ENCODE data around the gene SYK. TPM values are rescaled to one million over a fixed set of nuclear protein-coding genes. Genes with fewer than 3 reads are reported as not detected.

The SYK gene
- total and polyA plus RNA-seq, 2 experiments from 2014 or later = 4.9 to 5.1 TPM

DNA sequence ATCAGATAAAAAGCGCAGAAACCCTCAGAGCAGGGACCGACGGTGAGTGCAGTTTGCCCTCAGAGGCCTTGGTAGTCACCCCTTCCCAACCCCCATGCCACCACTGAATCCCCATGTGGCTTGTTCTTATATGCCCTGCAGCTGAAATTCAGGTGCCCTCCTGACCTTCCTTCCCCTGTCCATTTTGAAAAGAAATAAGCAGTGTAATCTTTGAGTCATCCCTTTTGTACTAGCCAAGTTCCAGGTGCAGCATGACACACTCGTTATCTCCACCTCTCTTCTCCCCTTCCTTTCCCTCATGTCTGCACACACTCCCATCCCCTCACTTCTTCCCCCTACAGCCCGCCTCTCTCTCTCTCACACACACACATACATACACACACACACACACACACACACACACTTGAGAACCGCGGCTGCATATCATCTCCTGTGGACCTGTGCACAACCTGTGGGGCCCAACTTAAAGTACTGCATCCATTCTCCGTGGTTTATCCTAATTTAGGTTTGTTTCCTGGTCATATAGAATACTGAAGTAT, 53.1 kb downstream of the SYK start:
- DNase-seq (ENCODE audit: low spot score) = no peak
- H3K79me2 ChIP-seq = no peaks in the 10 kb centered on the region
- 73% methylated on average over 8 of the region's 8 CpGs for WGBS (ENCODE audit: low lambda C conversion rate, missing lambda C conversion rate)
- no peaks in the 10 kb centered on the region for H3K9me3 ChIP-seq (ENCODE audit: low read depth)
- no peaks in the 10 kb centered on the region for H3K27me3 ChIP-seq
- H3K36me3 ChIP-seq (replicated peaks; ENCODE audit: insufficient read depth, low read depth) = no peaks in the 10 kb centered on the region
- H3K9me2 ChIP-seq (replicated peaks; ENCODE audit: insufficient read depth) = no peaks in the 10 kb centered on the region
- H3K4me1 ChIP-seq (ENCODE audit: insufficient read depth) = no peaks in the 10 kb centered on the region
- TF ChIP-seq, protein P1, sequence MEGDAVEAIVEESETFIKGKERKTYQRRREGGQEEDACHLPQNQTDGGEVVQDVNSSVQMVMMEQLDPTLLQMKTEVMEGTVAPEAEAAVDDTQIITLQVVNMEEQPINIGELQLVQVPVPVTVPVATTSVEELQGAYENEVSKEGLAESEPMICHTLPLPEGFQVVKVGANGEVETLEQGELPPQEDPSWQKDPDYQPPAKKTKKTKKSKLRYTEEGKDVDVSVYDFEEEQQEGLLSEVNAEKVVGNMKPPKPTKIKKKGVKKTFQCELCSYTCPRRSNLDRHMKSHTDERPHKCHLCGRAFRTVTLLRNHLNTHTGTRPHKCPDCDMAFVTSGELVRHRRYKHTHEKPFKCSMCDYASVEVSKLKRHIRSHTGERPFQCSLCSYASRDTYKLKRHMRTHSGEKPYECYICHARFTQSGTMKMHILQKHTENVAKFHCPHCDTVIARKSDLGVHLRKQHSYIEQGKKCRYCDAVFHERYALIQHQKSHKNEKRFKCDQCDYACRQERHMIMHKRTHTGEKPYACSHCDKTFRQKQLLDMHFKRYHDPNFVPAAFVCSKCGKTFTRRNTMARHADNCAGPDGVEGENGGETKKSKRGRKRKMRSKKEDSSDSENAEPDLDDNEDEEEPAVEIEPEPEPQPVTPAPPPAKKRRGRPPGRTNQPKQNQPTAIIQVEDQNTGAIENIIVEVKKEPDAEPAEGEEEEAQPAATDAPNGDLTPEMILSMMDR (IDR thresholded peaks at IDR 0.05; ENCODE audit: poor library complexity) = no peak
- no peak for TF ChIP-seq EZH2phosphoT487 (IDR thresholded peaks at IDR 0.05; ENCODE audit: low read depth, severe bottlenecking, unreplicated experiment)
- no peak for TF ChIP-seq EZH2 (IDR thresholded peaks at IDR 0.05; ENCODE audit: borderline replicate concordance)
- H2AFZ ChIP-seq = no peak overlapping the region
- H3K4me2 ChIP-seq = no peak overlapping the region
- no peak overlapping the region for H3K27ac ChIP-seq
- no peak overlapping the region for H3K4me3 ChIP-seq
- H4K20me1 ChIP-seq (ENCODE audit: insufficient read depth, poor library complexity, severe bottlenecking) = no peaks in the 10 kb centered on the region

DNA sequence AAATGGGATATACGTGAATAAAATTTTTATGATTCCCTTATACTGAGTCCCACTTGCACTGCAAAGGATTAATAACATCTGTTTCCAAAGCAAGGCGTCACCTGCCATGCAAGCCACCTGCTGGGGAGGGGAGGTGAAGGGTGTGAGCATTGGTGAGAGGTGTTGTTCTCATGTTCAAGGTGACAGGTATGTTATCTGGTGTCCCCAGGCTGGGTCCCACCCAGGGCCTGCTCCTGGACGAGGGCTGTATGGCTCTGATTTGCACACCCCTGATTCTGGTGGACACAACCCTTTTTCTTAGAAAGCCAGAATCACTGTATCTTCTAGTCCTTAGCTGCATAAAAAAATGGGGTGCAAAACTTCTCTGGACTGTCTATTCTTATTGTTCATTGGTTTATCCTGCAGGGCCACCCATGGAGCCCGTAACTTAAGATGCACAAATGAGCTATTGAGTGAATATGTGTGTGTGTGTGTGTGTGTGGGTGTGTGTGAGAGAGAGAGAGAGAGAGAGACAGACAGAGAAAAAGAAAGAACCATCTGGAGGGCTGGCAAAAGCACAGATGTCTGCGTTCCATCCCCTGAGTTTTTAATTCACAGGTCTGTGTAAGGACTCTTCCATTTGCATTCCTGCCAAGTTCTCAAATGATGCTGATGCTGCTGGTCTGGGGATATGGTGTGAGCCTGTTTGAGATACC, 53.7 kb downstream of the SYK start:
- WGBS (ENCODE audit: low lambda C conversion rate, missing lambda C conversion rate) = 84% methylated on average over 5 of the region's 5 CpGs
- H3K27me3 ChIP-seq = no peaks in the 10 kb centered on the region
- no peak overlapping the region for H3K27ac ChIP-seq
- no peaks in the 10 kb centered on the region for H4K20me1 ChIP-seq (ENCODE audit: insufficient read depth, poor library complexity, severe bottlenecking)
- no peak overlapping the region for H2AFZ ChIP-seq
- no peaks in the 10 kb centered on the region for H3K4me1 ChIP-seq (ENCODE audit: insufficient read depth)
- H3K4me2 ChIP-seq = no peak overlapping the region
- no peak overlapping the region for H3K4me3 ChIP-seq
- no peaks in the 10 kb centered on the region for H3K9me3 ChIP-seq (ENCODE audit: low read depth)
- no peak for DNase-seq (ENCODE audit: low spot score)
- H3K9me2 ChIP-seq (replicated peaks; ENCODE audit: insufficient read depth) = no peaks in the 10 kb centered on the region
- no peaks in the 10 kb centered on the region for H3K36me3 ChIP-seq (replicated peaks; ENCODE audit: insufficient read depth, low read depth)
- no peaks in the 10 kb centered on the region for H3K79me2 ChIP-seq
- TF ChIP-seq EZH2 (IDR thresholded peaks at IDR 0.05; ENCODE audit: borderline replicate concordance) (no peak), EZH2phosphoT487 (IDR thresholded peaks at IDR 0.05; ENCODE audit: low read depth, severe bottlenecking, unreplicated experiment) (no peak)
- TF ChIP-seq, protein P1 (IDR thresholded peaks at IDR 0.05; ENCODE audit: poor library complexity) = no peak

DNA sequence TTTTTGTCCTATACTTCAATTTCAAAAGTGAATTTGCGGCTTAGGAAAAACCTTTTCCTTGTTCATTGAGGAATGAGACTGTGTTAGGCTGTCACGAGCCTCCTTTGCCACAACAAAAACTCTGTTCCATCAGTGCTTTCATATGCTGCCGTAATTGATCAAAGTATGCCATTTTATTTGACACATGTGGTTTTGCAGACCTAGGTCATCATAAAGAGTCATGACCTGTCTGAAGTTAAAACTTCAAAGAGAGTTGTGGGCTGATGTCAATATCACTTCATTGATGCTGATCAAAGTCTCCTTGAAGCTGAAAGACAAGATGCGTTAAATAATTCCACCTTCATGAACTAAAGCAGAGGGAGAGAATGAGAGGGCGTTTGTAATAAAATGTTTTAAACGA, 55.5 kb downstream of the SYK start:
- H3K79me2 ChIP-seq = no peaks in the 10 kb centered on the region
- no peak overlapping the region for H3K4me3 ChIP-seq
- H3K4me1 ChIP-seq (ENCODE audit: insufficient read depth) = no peaks in the 10 kb centered on the region
- WGBS (ENCODE audit: low lambda C conversion rate, missing lambda C conversion rate) = 65% methylated on average over 6 of the region's 6 CpGs
- TF ChIP-seq, protein P1 (IDR thresholded peaks at IDR 0.05; ENCODE audit: poor library complexity) = no peak
- TF ChIP-seq EZH2 (IDR thresholded peaks at IDR 0.05; ENCODE audit: borderline replicate concordance) (no peak), EZH2phosphoT487 (IDR thresholded peaks at IDR 0.05; ENCODE audit: low read depth, severe bottlenecking, unreplicated experiment) (no peak)
- no peaks in the 10 kb centered on the region for H3K9me3 ChIP-seq (ENCODE audit: low read depth)
- H3K27me3 ChIP-seq = no peaks in the 10 kb centered on the region
- H4K20me1 ChIP-seq (ENCODE audit: insufficient read depth, poor library complexity, severe bottlenecking) = no peaks in the 10 kb centered on the region
- H3K9me2 ChIP-seq (replicated peaks; ENCODE audit: insufficient read depth) = no peaks in the 10 kb centered on the region
- H3K27ac ChIP-seq = no peak overlapping the region
- no peak overlapping the region for H2AFZ ChIP-seq
- no peaks in the 10 kb centered on the region for H3K36me3 ChIP-seq (replicated peaks; ENCODE audit: insufficient read depth, low read depth)
- no peak overlapping the region for H3K4me2 ChIP-seq
- DNase-seq (ENCODE audit: low spot score) = no peak
